ENCODE data around the gene SLX9. TPM values are rescaled to one million over a fixed set of nuclear protein-coding genes. Genes with fewer than 3 reads are reported as not detected.

SLX9 gene
- total and polyA plus RNA-seq, 2 experiments from 2014 or later, result 25.6 to 35.8 TPM

GRCh38 chr21:44969931-44970755 is 30.3 kb downstream of the SLX9 start:
- Histone ChIP-seq H3K27me3 (replicated peaks; ENCODE audit: insufficient read depth) (no peaks in the 10 kb centered on the region), H2AFZ (no peak overlapping the region), H3F3A (ENCODE audit: insufficient read depth) (no peaks in the 10 kb centered on the region), H3K27ac (no peak overlapping the region), H3K9me2 (ENCODE audit: insufficient read depth) (no peaks in the 10 kb centered on the region), H3K36me3 (ENCODE audit: low read depth) (no peaks in the 10 kb centered on the region), H3K4me2 (ENCODE audit: unreplicated experiment) (no peak overlapping the region), H3K9me3 (ENCODE audit: low read depth) (no peaks in the 10 kb centered on the region), H3K9ac (no peak overlapping the region), H3K79me2 (ENCODE audit: insufficient read depth) (peaks cover 25% of the 10 kb centered on the region), H3K4me1 (ENCODE audit: insufficient read depth) (no peaks in the 10 kb centered on the region), H3K4me3 (no peak overlapping the region), H4K20me1 (ENCODE audit: insufficient read depth) (no peaks in the 10 kb centered on the region)
- no peak for TF ChIP-seq EZH2 (IDR thresholded peaks at IDR 0.05; ENCODE audit: insufficient read depth, poor library complexity, severe bottlenecking)
- no peak for TF ChIP-seq EZH2phosphoT487 (IDR thresholded peaks at IDR 0.05; ENCODE audit: insufficient read depth, low read depth)
- DNase-seq, result peak; percentile 24
- 90% methylated on average over 24 of the region's 24 CpGs for WGBS, 2 experiments (ENCODE audit: low coverage in 1 of 2, low lambda C conversion rate in 2 of 2, missing lambda C conversion rate in 2 of 2)
- in situ Hi-C loops (cut with MboI), result no loop called here

GRCh38 chr21:44970766-44971671 is 31.2 kb downstream of the SLX9 start:
- H3K27me3 ChIP-seq (replicated peaks; ENCODE audit: insufficient read depth), result no peaks in the 10 kb centered on the region
- H3K27ac ChIP-seq, result no peak overlapping the region
- in situ Hi-C loops (cut with MboI), result no loop called here
- H2AFZ ChIP-seq, result no peak overlapping the region
- no peak overlapping the region for H3K9ac ChIP-seq
- TF ChIP-seq EZH2phosphoT487 (IDR thresholded peaks at IDR 0.05; ENCODE audit: insufficient read depth, low read depth) (no peak), EZH2 (IDR thresholded peaks at IDR 0.05; ENCODE audit: insufficient read depth, poor library complexity, severe bottlenecking) (no peak)
- H3K4me3 ChIP-seq, result no peak overlapping the region
- no peaks in the 10 kb centered on the region for H3F3A ChIP-seq (ENCODE audit: insufficient read depth)
- no peaks in the 10 kb centered on the region for H4K20me1 ChIP-seq (ENCODE audit: insufficient read depth)
- no peak for DNase-seq
- no peaks in the 10 kb centered on the region for H3K36me3 ChIP-seq (ENCODE audit: low read depth)
- 93 to 94% methylated on average over 28 to 36 of the region's 36 CpGs for WGBS, 2 experiments (ENCODE audit: low coverage in 1 of 2, low lambda C conversion rate in 2 of 2, missing lambda C conversion rate in 2 of 2)
- no peak overlapping the region for H3K4me2 ChIP-seq (ENCODE audit: unreplicated experiment)
- no peaks in the 10 kb centered on the region for H3K4me1 ChIP-seq (ENCODE audit: insufficient read depth)
- no peaks in the 10 kb centered on the region for H3K9me2 ChIP-seq (ENCODE audit: insufficient read depth)
- peaks cover 16% of the 10 kb centered on the region for H3K79me2 ChIP-seq (ENCODE audit: insufficient read depth)
- no peaks in the 10 kb centered on the region for H3K9me3 ChIP-seq (ENCODE audit: low read depth)

GRCh38 chr21:44971672-44971995 is 31.8 kb downstream of the SLX9 start:
- Histone ChIP-seq H3K9me3 (ENCODE audit: low read depth) (no peaks in the 10 kb centered on the region), H3K36me3 (ENCODE audit: low read depth) (no peaks in the 10 kb centered on the region), H3K79me2 (ENCODE audit: insufficient read depth) (peaks cover 10% of the 10 kb centered on the region; the same call in 1 of the 2 replicates), H3K4me1 (ENCODE audit: insufficient read depth) (no peaks in the 10 kb centered on the region), H3K27ac (no peak overlapping the region), H3K4me2 (ENCODE audit: unreplicated experiment) (no peak overlapping the region), H3K27me3 (replicated peaks; ENCODE audit: insufficient read depth) (no peaks in the 10 kb centered on the region), H3F3A (ENCODE audit: insufficient read depth) (no peaks in the 10 kb centered on the region), H4K20me1 (ENCODE audit: insufficient read depth) (no peaks in the 10 kb centered on the region), H3K9ac (no peak overlapping the region), H2AFZ (no peak overlapping the region), H3K9me2 (ENCODE audit: insufficient read depth) (no peaks in the 10 kb centered on the region), H3K4me3 (no peak overlapping the region)
- in situ Hi-C loops (cut with MboI), result no loop called here
- TF ChIP-seq EZH2 (IDR thresholded peaks at IDR 0.05; ENCODE audit: insufficient read depth, poor library complexity, severe bottlenecking) (no peak), EZH2phosphoT487 (IDR thresholded peaks at IDR 0.05; ENCODE audit: insufficient read depth, low read depth) (no peak)
- WGBS, 2 experiments (ENCODE audit: low coverage in 1 of 2, low lambda C conversion rate in 2 of 2, missing lambda C conversion rate in 2 of 2), result 77 to 80% methylated on average over 5 to 10 of the region's 10 CpGs
- no peak for DNase-seq

- H3K4me2 ChIP-seq (ENCODE audit: unreplicated experiment), result no peak overlapping the region
- H3K9me2 ChIP-seq (ENCODE audit: insufficient read depth), result no peaks in the 10 kb centered on the region
- TF ChIP-seq EZH2 (IDR thresholded peaks at IDR 0.05; ENCODE audit: insufficient read depth, poor library complexity, severe bottlenecking) (no peak), EZH2phosphoT487 (IDR thresholded peaks at IDR 0.05; ENCODE audit: insufficient read depth, low read depth) (no peak)
- H3K27ac ChIP-seq, result no peak overlapping the region
- no peaks in the 10 kb centered on the region for H3K4me1 ChIP-seq (ENCODE audit: insufficient read depth)
- H3K9me3 ChIP-seq (ENCODE audit: low read depth), result no peaks in the 10 kb centered on the region
- peaks cover 2% of the 10 kb centered on the region; the same call in 1 of the 2 replicates for H3K79me2 ChIP-seq (ENCODE audit: insufficient read depth)
- no peak overlapping the region for H2AFZ ChIP-seq
- DNase-seq, result no peak
- no peaks in the 10 kb centered on the region for H4K20me1 ChIP-seq (ENCODE audit: insufficient read depth)
- 94% methylated on average over 19 of the region's 19 CpGs for WGBS, 2 experiments (ENCODE audit: low coverage in 1 of 2, low lambda C conversion rate in 2 of 2, missing lambda C conversion rate in 2 of 2)
- no peak overlapping the region for H3K9ac ChIP-seq
- in situ Hi-C loops (cut with MboI), result no loop called here
- H3K27me3 ChIP-seq (replicated peaks; ENCODE audit: insufficient read depth), result no peaks in the 10 kb centered on the region
- H3F3A ChIP-seq (ENCODE audit: insufficient read depth), result no peaks in the 10 kb centered on the region
- no peaks in the 10 kb centered on the region for H3K36me3 ChIP-seq (ENCODE audit: low read depth)
- H3K4me3 ChIP-seq, result no peak overlapping the region
Observed at GRCh38 chr21:44972301-44972814, 32.5 kb downstream of the SLX9 start.

Measured in GM23248 (cell line).